NCI-H524 treated with DMSO at 0.1 percent for 48 hours (cell line): ENCODE measurements around the gene RAB4A.

Experiments used
- DNase-seq: peaks from one replicate; lab custom pipeline; 2025; lab: John Stamatoyannopoulos, UW

RAB4A gene

GRCh38 chr1:229270547-229271447 is at the start of gene RAB4A:
TSS of gene RAB4A (plus strand) at chr1:229271111. CDS start at chr1:229271340, 229 bp downstream.
- DNase-seq, result peak; percentile 23

GRCh38 chr1:229222081-229222480 is 48.8 kb upstream of the RAB4A start:
- DNase-seq, result no peak

GRCh38 chr1:229223498-229223897 is 47.4 kb upstream of the RAB4A start:
- DNase-seq, result no peak

- DNase-seq, result no peak
Observed at GRCh38 chr1:229224308-229224707, 46.6 kb upstream of the RAB4A start.

- no peak for DNase-seq
Observed at GRCh38 chr1:229225331-229225782, 45.6 kb upstream of the RAB4A start.

- no peak for DNase-seq
Observed at GRCh38 chr1:229226796-229227195, 44.1 kb upstream of the RAB4A start.

GRCh38 chr1:229227298-229227919 is 43.5 kb upstream of the RAB4A start:
- DNase-seq, result peak; percentile 21

- no peak for DNase-seq
Observed at GRCh38 chr1:229228522-229228921, 42.4 kb upstream of the RAB4A start.

- DNase-seq, result no peak
Observed at GRCh38 chr1:229229137-229229720, 41.7 kb upstream of the RAB4A start.

GRCh38 chr1:229229721-229230139 is 41.2 kb upstream of the RAB4A start:
- no peak for DNase-seq

GRCh38 chr1:229230140-229230892 is 40.6 kb upstream of the RAB4A start:
- no peak for DNase-seq

GRCh38 chr1:229230893-229231753 is 39.8 kb upstream of the RAB4A start:
- DNase-seq, result no peak

- no peak for DNase-seq
Observed at GRCh38 chr1:229231754-229232119, 39.2 kb upstream of the RAB4A start.

GRCh38 chr1:229234870-229235472 is 35.9 kb upstream of the RAB4A start:
- no peak for DNase-seq

- DNase-seq, result no peak
Observed at GRCh38 chr1:229237320-229237719, 33.6 kb upstream of the RAB4A start.

GRCh38 chr1:229238231-229238630 is 32.7 kb upstream of the RAB4A start:
- DNase-seq, result no peak

GRCh38 chr1:229238674-229239415 is 32.1 kb upstream of the RAB4A start:
- DNase-seq, result no peak

- DNase-seq, result no peak
Observed at GRCh38 chr1:229240532-229240931, 30.4 kb upstream of the RAB4A start.

- no peak for DNase-seq
Observed at GRCh38 chr1:229241390-229241789, 29.5 kb upstream of the RAB4A start.

- DNase-seq, result no peak
Observed at GRCh38 chr1:229243638-229244037, 27.3 kb upstream of the RAB4A start.
